HCT116 (cell line): ENCODE results near the gene NEMP1. TPM values are rescaled to one million over a fixed set of nuclear protein-coding genes. Genes with fewer than 3 reads are reported as not detected.

ENCODE experiments used
- ATAC-seq: fragments of 200-7000 bp; cut with Tn5 transposase; 2 replicates; pipeline ENCODE4 v1.9.1; 2020; ENCODE audit warnings: mild to moderate bottlenecking, moderate library complexity
- BruUV-seq: library from RNA; stranded (reverse); fragments of 400-500 nt; replicated peaks from 2 replicates; lab custom pipeline; 2021; lab: Mats Ljungman, UMichigan
- CTCF ChIA-PET: fragments of 300-600 bp; sonication (Branson Sonifier 250); formaldehyde crosslinking; loops from one replicate; lab custom pipeline; 2021; ENCODE audit warnings: antibody characterized with exemption; lab: Charles Lee
- POLR2A ChIA-PET: fragments of 300-600, 350-600 bp; sonication (Branson Sonifier 250); formaldehyde crosslinking; loops from one replicate; lab custom pipeline; 2021; ENCODE audit warnings: antibody characterized with exemption; lab: Charles Lee
- RAD21 ChIA-PET, 2 experiments: fragments of 300-600 bp; sonication (Branson Sonifier 250); formaldehyde crosslinking; loops; one replicate each; lab custom pipeline; 2023; ENCODE audit warnings: low total read pairs in 2 of 2; ENCODE audit not compliant: uncharacterized antibody in 2 of 2, unreplicated experiment in 2 of 2, low non-redundant PET in 1 of 2; lab: Charles Lee
- DNase-seq: peaks from one replicate; pipeline ENCODE4 v3.0.0-alpha.2; 2010; ENCODE audit warnings: low read depth, low spot score
- H2AFZ ChIP-seq: fragments of 200-600 bp; shearing (Covaris generic), sonication (generic); 2 replicates; pipeline ENCODE4 v1.6.1; 2017; ENCODE audit warnings: low read depth, mixed run types, mixed read lengths, antibody characterized with exemption, low read length; ENCODE audit not compliant: poor library complexity, severe bottlenecking
- H3K27ac ChIP-seq: 2 replicates; pipeline ENCODE4 v1.5.1; 2012; ENCODE audit warnings: low read depth, low read length
- H3K27me3 ChIP-seq: fragments of 200-600 bp; sonication (generic); 2 replicates; pipeline ENCODE4 v1.6.1; 2016; ENCODE audit warnings: mixed run types, low read length, mixed read lengths; ENCODE audit not compliant: insufficient read depth
- H3K36me3 ChIP-seq, 2 experiments: fragments of 200-500 bp in 1 of 2; fragments of 200-600 bp in 1 of 2; sonication (Bioruptor generic) in 1 of 2; sonication (generic) in 1 of 2; 2 replicates each; pipeline versions ENCODE4 v1.5.1 to v1.6.1; 2014 to 2016; ENCODE audit warnings: low read length in 2 of 2, inconsistent platforms in 1 of 2, mixed read lengths in 1 of 2, mixed run types in 1 of 2; ENCODE audit not compliant: insufficient read depth in 2 of 2, control insufficient read depth in 1 of 2
- H3K4me1 ChIP-seq, 2 experiments: fragments of 200-600 bp in 1 of 2; sonication (generic) in 1 of 2; 2 replicates each; pipeline versions ENCODE4 v1.5.1 to v1.6.1; 2012 to 2017; ENCODE audit warnings: low read length in 2 of 2, inconsistent platforms in 1 of 2, mild to moderate bottlenecking in 1 of 2, mixed read lengths in 1 of 2, mixed run types in 1 of 2, moderate library complexity in 1 of 2; ENCODE audit not compliant: insufficient read depth in 2 of 2, control insufficient read depth in 1 of 2
- H3K4me2 ChIP-seq: fragments of 200-600 bp; sonication (generic); 2 replicates; pipeline ENCODE4 v1.6.1; 2017; ENCODE audit warnings: mixed run types, low read length, mixed read lengths
- H3K4me3 ChIP-seq, 2 experiments: fragments of 200-600 bp in 1 of 2; sonication (generic) in 1 of 2; replicated peaks in 1 of 2; 2 replicates each; pipeline ENCODE4 v1.5.1; 2011 to 2016; ENCODE audit warnings: low read length in 2 of 2, control low read depth in 1 of 2, low read depth in 1 of 2, mild to moderate bottlenecking in 1 of 2, mixed read lengths in 1 of 2, mixed run types in 1 of 2
- H3K79me2 ChIP-seq: fragments of 200-600 bp; sonication (generic); 2 replicates; pipeline ENCODE4 v1.6.1; 2017; ENCODE audit warnings: mild to moderate bottlenecking, mixed run types, low read length, moderate library complexity, mixed read lengths; ENCODE audit not compliant: insufficient read depth
- H3K9ac ChIP-seq: fragments of 200-600 bp; sonication (generic); 2 replicates; pipeline ENCODE4 v1.6.1; 2016; ENCODE audit warnings: low read length, mixed read lengths
- H3K9me2 ChIP-seq: fragments of 200-600 bp; sonication (generic), shearing (Covaris generic); 2 replicates; pipeline ENCODE4 v1.6.1; 2017; ENCODE audit warnings: mixed run types, mild to moderate bottlenecking, moderate library complexity; ENCODE audit not compliant: insufficient read depth
- H3K9me3 ChIP-seq, 2 experiments: fragments of 200-500 bp in 1 of 2; fragments of 200-600 bp in 1 of 2; sonication (Bioruptor generic) in 1 of 2; sonication (generic) in 1 of 2; 2 replicates each; pipeline ENCODE4 v1.6.1; 2014 to 2017; ENCODE audit warnings: low read length in 2 of 2, mixed read lengths in 2 of 2, inconsistent platforms in 1 of 2, low read depth in 1 of 2, mild to moderate bottlenecking in 1 of 2, mixed run types in 1 of 2, moderate library complexity in 1 of 2; ENCODE audit not compliant: control insufficient read depth in 1 of 2, insufficient read depth in 1 of 2
- H4K20me1 ChIP-seq: fragments of 200-600 bp; sonication (generic), shearing (Covaris generic); 2 replicates; pipeline ENCODE4 v1.6.1; 2017; ENCODE audit warnings: mixed run types, mild to moderate bottlenecking, moderate library complexity; ENCODE audit not compliant: insufficient read depth
- ELF1 ChIP-seq: IDR thresholded peaks from 2 replicates; pipeline ENCODE4 v1.6.1; 2012; ENCODE audit warnings: low read depth, borderline replicate concordance
- POLR2A ChIP-seq: IDR thresholded peaks from 2 replicates; pipeline ENCODE4 v1.7.0; 2011; ENCODE audit warnings: borderline replicate concordance; ENCODE audit not compliant: insufficient read depth, insufficient read length; ENCODE audit errors: extremely low read depth
- POLR2AphosphoS5 ChIP-seq: IDR thresholded peaks from 2 replicates; pipeline ENCODE4 v1.6.1; 2011; ENCODE audit warnings: mild to moderate bottlenecking, low read depth, low read length, moderate library complexity
- YY1 ChIP-seq: IDR thresholded peaks from 2 replicates; pipeline ENCODE4 v1.6.1; 2011; ENCODE audit warnings: low read length, low read depth, moderate library complexity, mild to moderate bottlenecking; ENCODE audit not compliant: insufficient replicate concordance; ENCODE audit errors: extremely low read depth
- ZFX ChIP-seq: fragments of 450-650 bp; IDR thresholded peaks from 2 replicates; pipeline ENCODE4 v1.6.1; 2017
- intact Hi-C: fragments of 100-400 bp; cut with micrococcal nuclease; formaldehyde crosslinking; loops from 2 replicates; pipeline ENCODE4 v1.10.0; 2022
- total RNA-seq: library from RNA; stranded (reverse); gene quantifications from one replicate; pipeline ENCODE4 v1.2.1, GENCODE V29; 2021; ENCODE audit not compliant: unreplicated experiment
- TF ChIP-seq, protein P1 (sequence below): IDR thresholded peaks from 2 replicates; pipeline ENCODE4 v1.6.1; 2011; ENCODE audit warnings: mild to moderate bottlenecking, low read length, moderate library complexity; ENCODE audit not compliant: insufficient replicate concordance; ENCODE audit errors: extremely low read depth

NEMP1 gene
- total RNA-seq, 1 experiment from 2014 or later = 35.2 TPM

DNA sequence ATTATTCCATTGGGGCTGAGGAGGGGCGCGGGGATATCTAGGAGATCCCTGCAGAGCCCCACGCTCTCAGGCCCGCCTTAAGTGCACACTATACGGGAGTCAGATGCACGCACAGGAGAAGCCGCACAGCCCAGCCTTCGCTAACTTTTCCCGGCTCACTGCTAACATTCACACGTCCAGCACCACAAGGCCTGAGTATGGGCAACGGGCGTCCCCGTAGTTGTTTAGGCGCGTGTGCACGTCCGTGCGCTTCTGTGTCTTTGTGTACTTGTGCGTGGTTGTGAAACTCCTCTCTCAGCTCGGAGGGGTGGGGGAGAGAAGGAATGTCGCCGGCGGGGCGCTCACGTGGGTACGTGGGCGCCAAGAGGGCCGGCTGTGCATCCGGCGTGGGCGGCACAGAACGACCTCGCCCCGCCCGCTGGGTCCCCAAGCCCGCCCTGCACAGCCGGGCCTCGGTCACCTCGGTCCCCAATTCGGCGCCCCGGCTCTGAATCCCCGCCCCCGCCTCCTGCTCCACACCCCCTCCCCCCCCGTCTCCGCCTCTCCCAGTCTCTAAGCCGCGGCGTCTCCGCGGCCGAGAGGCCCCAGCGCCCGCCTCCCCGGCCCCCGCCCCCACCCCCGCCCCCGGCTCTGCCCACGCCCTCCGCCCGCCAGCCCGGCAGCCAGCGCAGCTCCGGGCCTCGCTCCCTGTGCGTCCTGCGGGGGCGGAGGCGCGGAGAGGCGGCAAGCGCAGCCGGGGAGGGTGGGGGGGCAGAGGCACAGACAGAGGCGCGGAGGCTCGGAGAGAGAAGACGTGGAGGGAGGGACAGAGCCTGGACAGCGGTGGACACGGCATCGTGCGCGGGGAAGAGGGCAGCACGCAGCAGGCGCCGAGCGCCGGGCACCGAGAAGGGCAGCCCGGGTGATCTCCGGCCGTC lies 10.0 kb upstream of the NEMP1 start, which contains the start of gene NAB2:
Gene NAB2, plus strand, starts transcription at position 761 of the 917 bp plus-strand sequence. CDS start 158 bp downstream, outside the sequence.
- ATAC-seq (peak; percentile 71), DNase-seq (peak; percentile 85)
- Histone ChIP-seq H3K27me3 (no peaks in the 10 kb centered on the region), H3K4me1 (peaks cover 37 to 69% of the 10 kb centered on the region in 2 experiments), H3K79me2 (peaks cover 38% of the 10 kb centered on the region), H3K9ac (peak within 1 kb of the TSS; percentile 91), H3K4me2 (peak within 1 kb of the TSS; percentile 96), H3K9me3 (no peaks in the 10 kb centered on the region), H3K9me2 (no peaks in the 10 kb centered on the region), H3K36me3 (peaks cover 8 to 22% of the 10 kb centered on the region in 2 experiments; a peak in 3 of 4 replicates), H4K20me1 (no peaks in the 10 kb centered on the region), H2AFZ (no peak within 1 kb of the TSS), H3K27ac (peak within 1 kb of the TSS; percentile 100), H3K4me3 (peak within 1 kb of the TSS; percentile 61 to 90)
- BruUV-seq = no TSS peak
- CTCF ChIA-PET = interaction anchor here (0.6 to 2.5 kb wide), 5 partner anchors 10 to 87 kb away, joined by 3 to 20 read pairs (median 4); partner anchors contain the start of genes NEMP1 and STAT6
- RAD21 ChIA-PET = interaction anchor here (0.8 to 1.4 kb wide), 5 partner anchors 10 to 452 kb away, joined by 3 to 7 read pairs (median 3); partner anchors contain the start of genes NEMP1 (in 1 of the 2) and STAT6 (in 1 of the 2)
- intact Hi-C loops = loop anchor here (1.0 to 5.0 kb wide), 2 partner anchors 22 to 374 kb away; no protein-coding TSS in a partner anchor
- TF ChIP-seq POLR2A = peak; percentile 20
- peak; percentile 4 for TF ChIP-seq YY1
- peak; percentile 30; the same call in 1 of the 2 replicates for TF ChIP-seq ZFX
- TF ChIP-seq POLR2AphosphoS5 = peak; percentile 32
- TF ChIP-seq ELF1 = no peak
- TF ChIP-seq, protein P1, sequence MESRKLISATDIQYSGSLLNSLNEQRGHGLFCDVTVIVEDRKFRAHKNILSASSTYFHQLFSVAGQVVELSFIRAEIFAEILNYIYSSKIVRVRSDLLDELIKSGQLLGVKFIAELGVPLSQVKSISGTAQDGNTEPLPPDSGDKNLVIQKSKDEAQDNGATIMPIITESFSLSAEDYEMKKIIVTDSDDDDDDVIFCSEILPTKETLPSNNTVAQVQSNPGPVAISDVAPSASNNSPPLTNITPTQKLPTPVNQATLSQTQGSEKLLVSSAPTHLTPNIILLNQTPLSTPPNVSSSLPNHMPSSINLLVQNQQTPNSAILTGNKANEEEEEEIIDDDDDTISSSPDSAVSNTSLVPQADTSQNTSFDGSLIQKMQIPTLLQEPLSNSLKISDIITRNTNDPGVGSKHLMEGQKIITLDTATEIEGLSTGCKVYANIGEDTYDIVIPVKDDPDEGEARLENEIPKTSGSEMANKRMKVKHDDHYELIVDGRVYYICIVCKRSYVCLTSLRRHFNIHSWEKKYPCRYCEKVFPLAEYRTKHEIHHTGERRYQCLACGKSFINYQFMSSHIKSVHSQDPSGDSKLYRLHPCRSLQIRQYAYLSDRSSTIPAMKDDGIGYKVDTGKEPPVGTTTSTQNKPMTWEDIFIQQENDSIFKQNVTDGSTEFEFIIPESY = no peak
- POLR2A ChIA-PET = interaction anchor here (0.6 to 4.8 kb wide), 6 partner anchors 10 to 363 kb away, joined by 3 to 50 read pairs (median 3); partner anchors contain the start of genes NACA, NEMP1 and STAT6
